GM15510 (cell line): ENCODE results near the gene FAM13A.

ENCODE experiments used
- POLR2A ChIP-seq: IDR thresholded peaks from 3 replicates; pipeline ENCODE4 v1.6.1; 2011; ENCODE audit warnings: borderline replicate concordance; ENCODE audit not compliant: insufficient read length; ENCODE audit errors: extremely low read depth

The FAM13A gene

DNA sequence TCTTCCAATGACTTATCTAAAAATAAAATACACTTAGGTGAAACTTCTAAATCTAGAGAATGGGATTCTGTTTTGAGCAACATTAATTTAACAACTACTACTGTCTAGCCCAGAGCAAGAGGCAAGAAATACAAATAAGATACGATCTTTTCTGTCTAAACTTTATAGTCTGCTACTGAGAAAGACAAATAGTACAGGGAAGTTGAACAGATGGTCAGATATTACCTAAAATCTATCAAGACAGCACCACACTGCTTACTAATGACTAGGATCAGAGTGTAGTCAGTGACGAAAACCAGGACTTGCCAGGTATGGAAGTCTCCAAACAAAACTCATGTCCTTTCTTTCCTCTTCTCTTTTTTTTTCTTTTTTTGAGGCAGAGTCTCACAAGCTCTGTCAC is 7.1 kb downstream of the FAM13A start:
- no peak for TF ChIP-seq POLR2A

DNA sequence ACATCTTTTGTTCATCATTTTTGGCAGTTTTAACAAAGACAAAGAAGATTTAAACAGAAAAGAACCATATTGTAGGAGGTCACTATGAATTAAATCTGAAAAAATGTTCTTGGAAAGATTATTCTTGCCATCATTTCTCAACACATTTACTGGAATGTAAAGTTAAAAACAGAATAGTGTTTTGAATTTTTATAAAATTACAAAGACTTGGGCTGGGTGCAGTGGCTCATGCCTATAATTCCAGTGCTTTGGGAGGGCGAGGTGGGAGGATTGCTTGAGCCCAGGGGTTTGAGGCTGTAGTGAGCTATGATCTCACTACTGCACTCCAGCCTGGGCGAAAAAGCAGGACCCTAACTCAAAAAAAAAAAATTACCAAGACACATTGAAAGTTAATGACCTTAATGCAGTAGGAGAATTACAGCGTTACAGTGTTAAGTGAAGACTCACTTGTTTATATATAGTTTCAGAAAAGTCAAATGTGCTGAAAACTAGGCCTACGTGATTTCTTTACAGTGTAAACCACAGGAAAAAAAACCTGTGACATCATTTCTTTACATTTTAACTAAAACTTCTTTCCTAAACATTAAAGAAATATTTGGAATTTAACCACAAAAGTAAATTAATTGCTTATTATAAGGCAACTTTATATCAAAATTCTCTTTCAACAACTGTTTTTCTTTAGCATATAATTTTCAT is 7.9 kb downstream of the FAM13A start:
- no peak for TF ChIP-seq POLR2A

GRCh38 chr4:89044147-89044900 is 12.7 kb downstream of the FAM13A start:
- no peak for TF ChIP-seq POLR2A

- no peak for TF ChIP-seq POLR2A
Measured at GRCh38 chr4:89042055-89042454, 14.9 kb downstream of the FAM13A start.

- no peak for TF ChIP-seq POLR2A
Measured at GRCh38 chr4:89039730-89040338, 17.2 kb downstream of the FAM13A start.

DNA sequence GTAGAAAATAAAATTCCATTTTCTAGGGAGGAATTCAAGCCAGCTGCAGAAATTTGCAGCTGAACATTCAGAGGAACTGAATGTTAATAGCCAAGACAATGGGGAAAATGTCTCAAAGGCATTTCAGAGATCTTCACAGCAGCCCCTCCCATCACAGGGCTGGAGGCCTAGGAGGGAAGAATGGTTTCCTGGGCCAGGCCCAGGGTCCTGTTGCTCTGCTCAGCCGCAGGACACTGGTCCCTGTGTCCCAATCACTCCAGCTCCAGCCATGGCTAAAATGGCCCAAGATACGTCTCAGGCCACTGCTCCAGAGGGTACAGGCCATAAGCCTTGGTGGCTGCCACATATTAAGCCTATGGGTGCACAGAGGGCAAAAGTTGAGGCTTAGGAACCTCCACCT is 20.4 kb downstream of the FAM13A start:
- no peak for TF ChIP-seq POLR2A

DNA sequence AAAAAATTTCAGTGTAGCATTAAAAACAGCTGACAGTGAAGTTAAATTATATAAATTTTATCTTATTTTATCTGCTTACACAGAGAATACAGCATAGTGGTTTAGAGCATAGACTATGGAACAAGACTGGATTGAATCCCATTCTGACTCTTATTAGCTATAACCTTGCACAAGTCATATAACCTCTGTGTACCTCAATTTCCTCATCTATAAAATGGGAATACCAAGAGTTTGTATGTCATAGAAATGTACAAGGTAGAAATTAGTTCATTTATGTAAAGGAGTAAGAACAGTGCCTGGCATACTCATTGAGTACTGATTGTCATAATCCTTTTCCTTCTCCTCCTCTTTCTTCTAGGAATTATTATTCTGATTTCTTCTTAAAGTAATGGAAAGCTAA is 25.7 kb downstream of the FAM13A start:
- no peak for TF ChIP-seq POLR2A

- no peak for TF ChIP-seq POLR2A
Measured at GRCh38 chr4:89029591-89029990, 27.4 kb downstream of the FAM13A start.

GRCh38 chr4:89026542-89026941 is 30.4 kb downstream of the FAM13A start:
- TF ChIP-seq POLR2A: no peak

DNA sequence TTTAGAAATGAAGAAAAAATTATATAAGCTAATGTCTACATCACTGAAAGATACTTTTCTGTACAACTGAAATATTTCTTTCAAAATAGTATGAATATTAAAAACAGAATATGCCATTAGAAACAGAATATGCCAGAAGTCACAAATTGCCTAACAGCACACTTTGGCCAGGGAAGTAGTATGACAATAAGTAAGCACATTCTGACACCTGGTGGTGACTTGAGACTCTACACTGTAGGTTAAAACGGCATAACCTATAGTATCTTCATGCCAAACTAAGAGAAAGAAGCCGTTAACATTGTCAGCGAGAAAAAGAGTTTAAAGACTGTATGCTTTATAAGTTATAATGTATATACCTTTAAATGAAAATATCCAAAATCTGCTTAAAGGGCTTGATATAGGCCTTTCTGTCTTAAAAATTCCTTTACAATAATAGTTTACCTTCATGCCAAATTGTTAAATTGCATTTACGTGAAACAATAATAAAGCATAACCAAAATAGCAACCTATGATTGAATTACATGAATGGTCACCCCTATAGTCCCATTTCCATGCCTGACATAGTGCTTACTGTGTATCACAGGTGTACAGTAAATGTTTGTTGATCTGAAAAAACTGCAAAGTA is 32.8 kb downstream of the FAM13A start:
- no peak for TF ChIP-seq POLR2A

- TF ChIP-seq POLR2A: no peak
Measured at GRCh38 chr4:89023140-89023539, 33.8 kb downstream of the FAM13A start.

- no peak for TF ChIP-seq POLR2A
Measured at GRCh38 chr4:89022426-89023128, 34.4 kb downstream of the FAM13A start.

DNA sequence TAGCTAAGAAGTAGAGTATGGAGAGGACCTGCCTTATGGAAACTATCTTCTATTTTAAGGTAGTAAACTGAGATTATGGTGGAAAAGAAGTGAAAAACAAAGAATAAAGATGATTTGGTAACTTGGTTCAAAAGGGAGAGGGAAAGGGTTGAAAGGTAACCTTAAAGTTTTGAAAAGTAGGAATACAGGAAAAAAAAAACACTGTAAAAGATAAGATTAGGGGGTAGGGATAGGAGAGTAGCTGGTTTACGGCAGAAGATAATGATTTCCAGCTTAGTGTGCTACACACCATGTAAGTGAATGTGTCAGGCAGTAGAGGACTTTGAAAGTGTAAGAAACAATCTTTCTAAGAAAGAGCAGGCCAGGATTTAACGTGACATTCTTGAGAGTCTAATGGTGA is 35.3 kb downstream of the FAM13A start:
- TF ChIP-seq POLR2A: no peak

GRCh38 chr4:89021062-89021461 is 35.9 kb downstream of the FAM13A start:
- no peak for TF ChIP-seq POLR2A
